HepG2 (cell line): Measurements from ENCODE around the gene GRHPR. TPM values are rescaled to one million over a fixed set of nuclear protein-coding genes. Genes with fewer than 3 reads are reported as not detected.

Experiments
- CBX1 ChIP-seq: IDR thresholded peaks from one replicate; pipeline ENCODE4 v1.6.1; 2016; ENCODE audit warnings: antibody characterized with exemption, low read depth
- CHD4 ChIP-seq: fragments of 200-600 bp; sonication (generic); IDR thresholded peaks from 2 replicates; pipeline ENCODE4 v1.7.0; 2017; ENCODE audit warnings: mild to moderate bottlenecking, low read length, borderline replicate concordance
- IRX3 ChIP-seq: sonication (generic); formaldehyde crosslinking; IDR thresholded peaks from 2 replicates; pipeline ENCODE4 v1.8.1; 2023; ENCODE audit warnings: mild to moderate bottlenecking, low read depth, missing genetic modification reagents, borderline replicate concordance
- MXD3 ChIP-seq: IDR thresholded peaks from 2 replicates; pipeline ENCODE4 v1.6.1; 2016; ENCODE audit warnings: mild to moderate bottlenecking, missing biosample characterization, missing genetic modification reagents
- NFAT5 ChIP-seq: sonication (generic); formaldehyde crosslinking; IDR thresholded peaks from 2 replicates; pipeline ENCODE4 v1.4.0; 2020; ENCODE audit warnings: missing genetic modification reagents
- RNF219 ChIP-seq: sonication (generic); formaldehyde crosslinking; IDR thresholded peaks from 2 replicates; pipeline ENCODE4 v1.5.0; 2020; ENCODE audit warnings: mild to moderate bottlenecking, missing genetic modification reagents
- RXRB ChIP-seq: IDR thresholded peaks from 2 replicates; pipeline ENCODE4 v1.6.1; 2016; ENCODE audit warnings: borderline replicate concordance, missing genetic modification reagents, missing compliant biosample characterization
- SNAPC2 ChIP-seq: sonication (generic); formaldehyde crosslinking; IDR thresholded peaks from 2 replicates; pipeline ENCODE4 v1.8.1; 2022; ENCODE audit warnings: mild to moderate bottlenecking, missing genetic modification reagents
- YEATS4 ChIP-seq: sonication (generic); formaldehyde crosslinking; IDR thresholded peaks from 2 replicates; pipeline ENCODE4 v1.4.0; 2020; ENCODE audit warnings: missing genetic modification reagents, borderline replicate concordance
- ZBTB4 ChIP-seq: sonication (generic); formaldehyde crosslinking; IDR thresholded peaks from 2 replicates; pipeline ENCODE4 v1.4.0; 2020; ENCODE audit warnings: missing genetic modification reagents, mild to moderate bottlenecking, borderline replicate concordance
- ZFP37 ChIP-seq: sonication (generic); formaldehyde crosslinking; IDR thresholded peaks from 2 replicates; pipeline ENCODE4 v1.4.0; 2020; ENCODE audit warnings: missing genetic modification reagents, borderline replicate concordance
- ZNF232 ChIP-seq: sonication (generic); formaldehyde crosslinking; IDR thresholded peaks from 2 replicates; pipeline ENCODE4 v1.4.0; 2020; ENCODE audit warnings: missing genetic modification reagents, borderline replicate concordance
- ZNF333 ChIP-seq: sonication (generic); formaldehyde crosslinking; IDR thresholded peaks from 2 replicates; pipeline ENCODE4 v1.4.0; 2020; ENCODE audit warnings: mild to moderate bottlenecking, missing genetic modification reagents, borderline replicate concordance
- ZNF446 ChIP-seq: sonication (generic); formaldehyde crosslinking; IDR thresholded peaks from 2 replicates; pipeline ENCODE4 v1.5.0; 2020; ENCODE audit warnings: mild to moderate bottlenecking, missing genetic modification reagents
- ZNF713 ChIP-seq: sonication (generic); formaldehyde crosslinking; IDR thresholded peaks from 2 replicates; pipeline ENCODE4 v1.4.0; 2020; ENCODE audit warnings: mild to moderate bottlenecking, missing genetic modification reagents
- polyA plus RNA-seq, 8 experiments: library from polyadenylated mRNA; depleted of rRNA in 3 of 8; stranded (reverse) in 7 of 8; unstranded in 1 of 8; fragments of >200 nt; fragmentation: Illumina TruSeq in 4 of 8; extraction: Trizol in 4 of 8; gene quantifications; 2 replicates each; pipeline versions ENCODE4 v1.2.1 to v1.2.3, GENCODE V29; 2011 to 2016; ENCODE audit warnings: low read depth in 4 of 8, missing spikeins in 1 of 8, mixed read lengths in 1 of 8; ENCODE audit not compliant: insufficient read depth in 1 of 8
- total RNA-seq, 5 experiments: library from RNA; depleted of rRNA; stranded (reverse); fragments of >200 nt; fragmentation: Illumina TruSeq; extraction: Trizol; gene quantifications; 2 replicates each; pipeline ENCODE4 v1.2.3, GENCODE V29; 2016; ENCODE audit warnings: low read depth in 1 of 5
- TF ChIP-seq, protein P1 (sequence below): sonication (generic); formaldehyde crosslinking; conservative IDR thresholded peaks from 2 replicates; pipeline ENCODE4 v1.4.0; 2020; ENCODE audit warnings: missing genetic modification reagents

GRHPR gene
- total and polyA plus RNA-seq, 2 of the 13 experiments (the other 11 are each of a cell fraction or from before 2014, with no cell fraction given) = 113 to 115 TPM

GRCh38 chr9:37464426-37465248 lies 42.1 kb downstream of the GRHPR start (continued):
- no peak for TF ChIP-seq ZNF713
- peak; percentile 78; the same call in 1 of the 2 replicates for TF ChIP-seq ZNF333 (CRISPR knock-in tag)
- TF ChIP-seq CBX1 = no peak
- TF ChIP-seq RXRB (CRISPR knock-in tag) = no peak
- peak; percentile 57; the same call in 1 of the 2 replicates for TF ChIP-seq ZNF232
- TF ChIP-seq SNAPC2 (CRISPR knock-in tag) = no peak
- TF ChIP-seq, protein P1, sequence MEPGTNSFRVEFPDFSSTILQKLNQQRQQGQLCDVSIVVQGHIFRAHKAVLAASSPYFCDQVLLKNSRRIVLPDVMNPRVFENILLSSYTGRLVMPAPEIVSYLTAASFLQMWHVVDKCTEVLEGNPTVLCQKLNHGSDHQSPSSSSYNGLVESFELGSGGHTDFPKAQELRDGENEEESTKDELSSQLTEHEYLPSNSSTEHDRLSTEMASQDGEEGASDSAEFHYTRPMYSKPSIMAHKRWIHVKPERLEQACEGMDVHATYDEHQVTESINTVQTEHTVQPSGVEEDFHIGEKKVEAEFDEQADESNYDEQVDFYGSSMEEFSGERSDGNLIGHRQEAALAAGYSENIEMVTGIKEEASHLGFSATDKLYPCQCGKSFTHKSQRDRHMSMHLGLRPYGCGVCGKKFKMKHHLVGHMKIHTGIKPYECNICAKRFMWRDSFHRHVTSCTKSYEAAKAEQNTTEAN (CRISPR knock-in tag) = no peak
- TF ChIP-seq ZBTB4 (CRISPR knock-in tag) = no peak
- TF ChIP-seq ZFP37 (CRISPR knock-in tag) = no peak
- TF ChIP-seq CHD4 = no peak
- no peak for TF ChIP-seq ZNF446 (CRISPR knock-in tag)
- no peak for TF ChIP-seq NFAT5 (CRISPR knock-in tag)
- no peak for TF ChIP-seq RNF219 (CRISPR knock-in tag)
- peak; percentile 76; the same call in 1 of the 2 replicates for TF ChIP-seq YEATS4 (CRISPR knock-in tag)
- peak; percentile 41; the same call in 1 of the 2 replicates for TF ChIP-seq MXD3 (CRISPR knock-in tag)
- TF ChIP-seq IRX3 (CRISPR knock-in tag) = no peak
